Prostate gland (tissue), 2 donors: Measurements from ENCODE around the gene PTDSS2.

Source experiments
- POLR2A ChIP-seq: fragments of 450-650 bp; IDR thresholded peaks from one replicate; pipeline ENCODE4 v1.6.1; 2016; ENCODE audit warnings: antibody characterized with exemption, mild to moderate bottlenecking
- TF ChIP-seq, protein P1 (sequence below), 4 experiments: fragments of 200-600 bp in 2 of 4; fragments of 450-650 bp in 2 of 4; sonication (generic) in 2 of 4; IDR thresholded peaks; 1 replicate in 3 of 4; 2 replicates in 1 of 4; pipeline ENCODE4 v1.5.1; 2016 to 2019; ENCODE audit warnings: antibody characterized with exemption in 4 of 4, mild to moderate bottlenecking in 2 of 4, moderate library complexity in 2 of 4

DNA sequence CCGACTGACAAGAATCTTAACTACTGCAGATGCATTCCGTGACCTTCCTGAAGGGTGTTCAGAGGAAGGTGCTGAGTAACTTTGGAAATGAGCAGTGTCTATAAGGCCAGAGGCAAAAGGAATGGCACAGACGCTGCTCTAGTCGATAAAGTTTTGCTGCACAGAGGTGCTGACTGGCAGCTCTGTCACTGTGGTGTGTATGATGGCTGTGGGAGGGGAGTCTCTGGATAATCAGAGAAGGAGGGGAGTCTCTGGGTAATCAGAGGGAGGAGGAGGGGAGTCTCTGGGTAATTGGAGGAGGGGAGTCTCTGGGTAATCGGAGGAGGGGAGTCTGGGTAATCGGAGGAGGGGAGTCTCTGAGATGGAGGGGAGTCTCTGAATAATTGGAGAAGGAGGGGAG, 18.4 kb downstream of the PTDSS2 start:
- TF ChIP-seq, protein P1, sequence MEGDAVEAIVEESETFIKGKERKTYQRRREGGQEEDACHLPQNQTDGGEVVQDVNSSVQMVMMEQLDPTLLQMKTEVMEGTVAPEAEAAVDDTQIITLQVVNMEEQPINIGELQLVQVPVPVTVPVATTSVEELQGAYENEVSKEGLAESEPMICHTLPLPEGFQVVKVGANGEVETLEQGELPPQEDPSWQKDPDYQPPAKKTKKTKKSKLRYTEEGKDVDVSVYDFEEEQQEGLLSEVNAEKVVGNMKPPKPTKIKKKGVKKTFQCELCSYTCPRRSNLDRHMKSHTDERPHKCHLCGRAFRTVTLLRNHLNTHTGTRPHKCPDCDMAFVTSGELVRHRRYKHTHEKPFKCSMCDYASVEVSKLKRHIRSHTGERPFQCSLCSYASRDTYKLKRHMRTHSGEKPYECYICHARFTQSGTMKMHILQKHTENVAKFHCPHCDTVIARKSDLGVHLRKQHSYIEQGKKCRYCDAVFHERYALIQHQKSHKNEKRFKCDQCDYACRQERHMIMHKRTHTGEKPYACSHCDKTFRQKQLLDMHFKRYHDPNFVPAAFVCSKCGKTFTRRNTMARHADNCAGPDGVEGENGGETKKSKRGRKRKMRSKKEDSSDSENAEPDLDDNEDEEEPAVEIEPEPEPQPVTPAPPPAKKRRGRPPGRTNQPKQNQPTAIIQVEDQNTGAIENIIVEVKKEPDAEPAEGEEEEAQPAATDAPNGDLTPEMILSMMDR (IDR thresholded peaks at IDR 0.05) = no peak
- no peak for TF ChIP-seq POLR2A
